ENCODE data around the gene PDIK1L. TPM values are rescaled to one million over a fixed set of nuclear protein-coding genes. Genes with fewer than 3 reads are reported as not detected.

Gene PDIK1L
- total and polyA plus RNA-seq, 4 donors = 3.2 to 9.2 (median 4.8) TPM

DNA sequence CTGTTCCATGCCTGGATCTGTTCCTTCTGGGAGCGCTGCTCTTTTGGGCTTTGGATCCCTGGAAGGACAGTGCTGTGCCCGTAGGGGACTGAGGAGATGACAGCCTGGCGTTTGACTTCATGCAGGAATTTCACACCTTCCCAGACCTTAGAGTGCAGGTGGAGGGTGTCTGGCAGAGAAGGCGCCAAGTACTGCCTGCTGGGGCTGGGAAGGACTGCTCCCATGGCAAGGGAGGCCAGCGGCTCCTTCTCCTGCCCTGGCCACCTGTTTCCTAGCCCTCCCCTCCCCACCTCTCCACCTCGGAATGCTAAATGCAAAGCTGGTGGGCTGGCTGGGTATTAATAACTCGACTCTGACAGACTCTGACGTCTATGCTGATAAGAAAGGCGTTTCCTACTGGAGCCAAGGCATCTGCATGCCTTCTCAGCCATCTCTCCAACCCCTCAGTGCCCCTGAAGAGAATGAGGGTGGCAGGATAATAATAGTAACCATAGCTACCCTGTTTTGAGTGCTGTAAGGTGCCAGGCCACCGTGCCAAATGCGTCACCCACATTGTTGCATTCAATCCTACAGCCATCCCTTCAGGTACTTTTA is 17.5 kb upstream of the PDIK1L start:
- no peak for TF ChIP-seq RXRA (IDR thresholded peaks at IDR 0.05)
- no peak for TF ChIP-seq NR2F2 (IDR thresholded peaks at IDR 0.05)
- TF ChIP-seq RAD21 (IDR thresholded peaks at IDR 0.05) = no peak
- no peak for TF ChIP-seq GABPA (IDR thresholded peaks at IDR 0.05 in 1 of 2, conservative IDR thresholded peaks at IDR 0.05 in 1 of 2)
- TF ChIP-seq, protein P1, sequence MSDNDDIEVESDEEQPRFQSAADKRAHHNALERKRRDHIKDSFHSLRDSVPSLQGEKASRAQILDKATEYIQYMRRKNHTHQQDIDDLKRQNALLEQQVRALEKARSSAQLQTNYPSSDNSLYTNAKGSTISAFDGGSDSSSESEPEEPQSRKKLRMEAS (IDR thresholded peaks at IDR 0.05) = no peak
- TF ChIP-seq FOXA1 (IDR thresholded peaks at IDR 0.05) = no peak
- no peak for TF ChIP-seq SP1 (IDR thresholded peaks at IDR 0.05)
- TF ChIP-seq, protein P2, sequence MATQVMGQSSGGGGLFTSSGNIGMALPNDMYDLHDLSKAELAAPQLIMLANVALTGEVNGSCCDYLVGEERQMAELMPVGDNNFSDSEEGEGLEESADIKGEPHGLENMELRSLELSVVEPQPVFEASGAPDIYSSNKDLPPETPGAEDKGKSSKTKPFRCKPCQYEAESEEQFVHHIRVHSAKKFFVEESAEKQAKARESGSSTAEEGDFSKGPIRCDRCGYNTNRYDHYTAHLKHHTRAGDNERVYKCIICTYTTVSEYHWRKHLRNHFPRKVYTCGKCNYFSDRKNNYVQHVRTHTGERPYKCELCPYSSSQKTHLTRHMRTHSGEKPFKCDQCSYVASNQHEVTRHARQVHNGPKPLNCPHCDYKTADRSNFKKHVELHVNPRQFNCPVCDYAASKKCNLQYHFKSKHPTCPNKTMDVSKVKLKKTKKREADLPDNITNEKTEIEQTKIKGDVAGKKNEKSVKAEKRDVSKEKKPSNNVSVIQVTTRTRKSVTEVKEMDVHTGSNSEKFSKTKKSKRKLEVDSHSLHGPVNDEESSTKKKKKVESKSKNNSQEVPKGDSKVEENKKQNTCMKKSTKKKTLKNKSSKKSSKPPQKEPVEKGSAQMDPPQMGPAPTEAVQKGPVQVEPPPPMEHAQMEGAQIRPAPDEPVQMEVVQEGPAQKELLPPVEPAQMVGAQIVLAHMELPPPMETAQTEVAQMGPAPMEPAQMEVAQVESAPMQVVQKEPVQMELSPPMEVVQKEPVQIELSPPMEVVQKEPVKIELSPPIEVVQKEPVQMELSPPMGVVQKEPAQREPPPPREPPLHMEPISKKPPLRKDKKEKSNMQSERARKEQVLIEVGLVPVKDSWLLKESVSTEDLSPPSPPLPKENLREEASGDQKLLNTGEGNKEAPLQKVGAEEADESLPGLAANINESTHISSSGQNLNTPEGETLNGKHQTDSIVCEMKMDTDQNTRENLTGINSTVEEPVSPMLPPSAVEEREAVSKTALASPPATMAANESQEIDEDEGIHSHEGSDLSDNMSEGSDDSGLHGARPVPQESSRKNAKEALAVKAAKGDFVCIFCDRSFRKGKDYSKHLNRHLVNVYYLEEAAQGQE (IDR thresholded peaks at IDR 0.05) = no peak
- TF ChIP-seq, protein P3, sequence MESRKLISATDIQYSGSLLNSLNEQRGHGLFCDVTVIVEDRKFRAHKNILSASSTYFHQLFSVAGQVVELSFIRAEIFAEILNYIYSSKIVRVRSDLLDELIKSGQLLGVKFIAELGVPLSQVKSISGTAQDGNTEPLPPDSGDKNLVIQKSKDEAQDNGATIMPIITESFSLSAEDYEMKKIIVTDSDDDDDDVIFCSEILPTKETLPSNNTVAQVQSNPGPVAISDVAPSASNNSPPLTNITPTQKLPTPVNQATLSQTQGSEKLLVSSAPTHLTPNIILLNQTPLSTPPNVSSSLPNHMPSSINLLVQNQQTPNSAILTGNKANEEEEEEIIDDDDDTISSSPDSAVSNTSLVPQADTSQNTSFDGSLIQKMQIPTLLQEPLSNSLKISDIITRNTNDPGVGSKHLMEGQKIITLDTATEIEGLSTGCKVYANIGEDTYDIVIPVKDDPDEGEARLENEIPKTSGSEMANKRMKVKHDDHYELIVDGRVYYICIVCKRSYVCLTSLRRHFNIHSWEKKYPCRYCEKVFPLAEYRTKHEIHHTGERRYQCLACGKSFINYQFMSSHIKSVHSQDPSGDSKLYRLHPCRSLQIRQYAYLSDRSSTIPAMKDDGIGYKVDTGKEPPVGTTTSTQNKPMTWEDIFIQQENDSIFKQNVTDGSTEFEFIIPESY (IDR thresholded peaks at IDR 0.05) = no peak
- TF ChIP-seq, protein P4, sequence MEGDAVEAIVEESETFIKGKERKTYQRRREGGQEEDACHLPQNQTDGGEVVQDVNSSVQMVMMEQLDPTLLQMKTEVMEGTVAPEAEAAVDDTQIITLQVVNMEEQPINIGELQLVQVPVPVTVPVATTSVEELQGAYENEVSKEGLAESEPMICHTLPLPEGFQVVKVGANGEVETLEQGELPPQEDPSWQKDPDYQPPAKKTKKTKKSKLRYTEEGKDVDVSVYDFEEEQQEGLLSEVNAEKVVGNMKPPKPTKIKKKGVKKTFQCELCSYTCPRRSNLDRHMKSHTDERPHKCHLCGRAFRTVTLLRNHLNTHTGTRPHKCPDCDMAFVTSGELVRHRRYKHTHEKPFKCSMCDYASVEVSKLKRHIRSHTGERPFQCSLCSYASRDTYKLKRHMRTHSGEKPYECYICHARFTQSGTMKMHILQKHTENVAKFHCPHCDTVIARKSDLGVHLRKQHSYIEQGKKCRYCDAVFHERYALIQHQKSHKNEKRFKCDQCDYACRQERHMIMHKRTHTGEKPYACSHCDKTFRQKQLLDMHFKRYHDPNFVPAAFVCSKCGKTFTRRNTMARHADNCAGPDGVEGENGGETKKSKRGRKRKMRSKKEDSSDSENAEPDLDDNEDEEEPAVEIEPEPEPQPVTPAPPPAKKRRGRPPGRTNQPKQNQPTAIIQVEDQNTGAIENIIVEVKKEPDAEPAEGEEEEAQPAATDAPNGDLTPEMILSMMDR (IDR thresholded peaks at IDR 0.05; ENCODE audit: low read depth, low read length, missing input control) = no peak
- TF ChIP-seq JUND (IDR thresholded peaks at IDR 0.05) = no peak
- no peak for TF ChIP-seq YY1 (IDR thresholded peaks at IDR 0.05)
- no peak for TF ChIP-seq HNF4G (IDR thresholded peaks at IDR 0.05)
- TF ChIP-seq TAF1 (conservative IDR thresholded peaks at IDR 0.05) = no peak
- TF ChIP-seq FOXA2 (IDR thresholded peaks at IDR 0.05) = no peak
- TF ChIP-seq, protein P5, sequence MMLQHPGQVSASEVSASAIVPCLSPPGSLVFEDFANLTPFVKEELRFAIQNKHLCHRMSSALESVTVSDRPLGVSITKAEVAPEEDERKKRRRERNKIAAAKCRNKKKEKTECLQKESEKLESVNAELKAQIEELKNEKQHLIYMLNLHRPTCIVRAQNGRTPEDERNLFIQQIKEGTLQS (IDR thresholded peaks at IDR 0.05) = no peak
- TF ChIP-seq EGR1 (IDR thresholded peaks at IDR 0.05; ENCODE audit: low read depth in 2 of 2) = no peak
- TF ChIP-seq HNF4A (conservative IDR thresholded peaks at IDR 0.05) = no peak
- Histone ChIP-seq H3K4me3 (ENCODE audit: low read depth in 1 of 3, low read length in 3 of 3) (no peak overlapping the region), H3K9me3 (ENCODE audit: control insufficient read depth in 4 of 4, low read length in 3 of 4) (no peaks in the 10 kb centered on the region), H3K27me3 (ENCODE audit: control insufficient read depth in 4 of 4, insufficient read depth in 4 of 4, low read length in 3 of 4) (peaks cover 0 to 3% (median 0%) of the 10 kb centered on the region in 4 donors), H3K36me3 (ENCODE audit: control insufficient read depth in 4 of 4, insufficient read depth in 3 of 4, low read depth in 1 of 4, low read length in 3 of 4) (no peaks in the 10 kb centered on the region), H3K27ac (ENCODE audit: low read depth in 1 of 2, low read length in 2 of 2) (no peak overlapping the region), H3K9ac (ENCODE audit: low read depth in 1 of 2, low read length in 2 of 2) (no peak overlapping the region), H3K4me1 (ENCODE audit: control insufficient read depth in 4 of 4, insufficient read depth in 4 of 4, low read length in 3 of 4) (peaks cover 0 to 2% (median under 1%) of the 10 kb centered on the region in 4 donors)
- 29% methylated on average over 11 of the region's 11 CpGs for WGBS
- no peak for DNase-seq (ENCODE audit: low spot score)

All from liver (tissue), 9 donors.